Measurements from ENCODE around the gene HPN.

DNA sequence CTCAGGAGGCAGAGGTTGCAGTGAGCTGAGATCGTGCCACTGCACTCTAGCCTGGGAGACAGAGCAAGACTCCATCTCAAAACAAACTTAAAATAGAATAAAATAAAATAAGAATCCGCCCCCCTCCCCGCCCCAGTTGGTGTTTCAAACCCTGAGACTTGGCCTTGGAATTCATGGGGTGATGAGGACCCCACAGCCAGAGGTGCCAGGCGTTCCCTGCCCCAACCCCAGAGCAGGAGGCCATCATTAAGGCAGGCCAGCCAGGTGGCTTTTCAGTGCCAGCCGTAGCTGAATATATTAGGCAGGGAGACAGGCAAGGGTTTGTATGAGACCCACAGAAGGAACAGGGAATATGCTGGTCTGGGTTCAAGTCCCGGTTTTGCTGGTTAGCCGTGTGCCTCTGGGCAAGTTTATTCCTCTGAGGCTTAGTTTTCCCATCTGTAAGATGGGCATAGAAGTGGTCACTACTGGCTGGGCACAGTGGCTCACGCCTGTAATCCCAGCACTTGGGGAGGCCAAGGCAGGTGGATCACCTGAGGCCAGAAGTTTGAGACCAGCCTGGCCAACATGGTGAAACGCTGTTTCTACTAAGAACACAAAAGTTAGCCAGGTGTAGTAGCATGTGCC lies 12.3 kb downstream of the HPN start:
- TF ChIP-seq YY1 (IDR thresholded peaks at IDR 0.05; ENCODE audit: insufficient read depth, insufficient replicate concordance, low read depth, low read length), result no peak
- no peak for TF ChIP-seq SIX1 (CRISPR knock-in tag; IDR thresholded peaks at IDR 0.05; ENCODE audit: borderline replicate concordance)
- TF ChIP-seq, protein P1, sequence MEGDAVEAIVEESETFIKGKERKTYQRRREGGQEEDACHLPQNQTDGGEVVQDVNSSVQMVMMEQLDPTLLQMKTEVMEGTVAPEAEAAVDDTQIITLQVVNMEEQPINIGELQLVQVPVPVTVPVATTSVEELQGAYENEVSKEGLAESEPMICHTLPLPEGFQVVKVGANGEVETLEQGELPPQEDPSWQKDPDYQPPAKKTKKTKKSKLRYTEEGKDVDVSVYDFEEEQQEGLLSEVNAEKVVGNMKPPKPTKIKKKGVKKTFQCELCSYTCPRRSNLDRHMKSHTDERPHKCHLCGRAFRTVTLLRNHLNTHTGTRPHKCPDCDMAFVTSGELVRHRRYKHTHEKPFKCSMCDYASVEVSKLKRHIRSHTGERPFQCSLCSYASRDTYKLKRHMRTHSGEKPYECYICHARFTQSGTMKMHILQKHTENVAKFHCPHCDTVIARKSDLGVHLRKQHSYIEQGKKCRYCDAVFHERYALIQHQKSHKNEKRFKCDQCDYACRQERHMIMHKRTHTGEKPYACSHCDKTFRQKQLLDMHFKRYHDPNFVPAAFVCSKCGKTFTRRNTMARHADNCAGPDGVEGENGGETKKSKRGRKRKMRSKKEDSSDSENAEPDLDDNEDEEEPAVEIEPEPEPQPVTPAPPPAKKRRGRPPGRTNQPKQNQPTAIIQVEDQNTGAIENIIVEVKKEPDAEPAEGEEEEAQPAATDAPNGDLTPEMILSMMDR (CRISPR knock-in tag; IDR thresholded peaks at IDR 0.05), result no peak
- TF ChIP-seq GABPA (IDR thresholded peaks at IDR 0.05; ENCODE audit: low read depth, low read length), result no peak
- no peak for TF ChIP-seq GABPA (CRISPR knock-in tag; IDR thresholded peaks at IDR 0.05; ENCODE audit: low read depth)
- TF ChIP-seq ZNF777 (CRISPR knock-in tag; IDR thresholded peaks at IDR 0.05), result no peak
- TF ChIP-seq POLR2AphosphoS5 (IDR thresholded peaks at IDR 0.05; ENCODE audit: low read depth, low read length), result no peak
- TF ChIP-seq, protein P2, sequence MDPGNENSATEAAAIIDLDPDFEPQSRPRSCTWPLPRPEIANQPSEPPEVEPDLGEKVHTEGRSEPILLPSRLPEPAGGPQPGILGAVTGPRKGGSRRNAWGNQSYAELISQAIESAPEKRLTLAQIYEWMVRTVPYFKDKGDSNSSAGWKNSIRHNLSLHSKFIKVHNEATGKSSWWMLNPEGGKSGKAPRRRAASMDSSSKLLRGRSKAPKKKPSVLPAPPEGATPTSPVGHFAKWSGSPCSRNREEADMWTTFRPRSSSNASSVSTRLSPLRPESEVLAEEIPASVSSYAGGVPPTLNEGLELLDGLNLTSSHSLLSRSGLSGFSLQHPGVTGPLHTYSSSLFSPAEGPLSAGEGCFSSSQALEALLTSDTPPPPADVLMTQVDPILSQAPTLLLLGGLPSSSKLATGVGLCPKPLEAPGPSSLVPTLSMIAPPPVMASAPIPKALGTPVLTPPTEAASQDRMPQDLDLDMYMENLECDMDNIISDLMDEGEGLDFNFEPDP (CRISPR knock-in tag; conservative IDR thresholded peaks at IDR 0.05), result no peak
- no peak for TF ChIP-seq ERF (CRISPR knock-in tag; IDR thresholded peaks at IDR 0.05)
- no peak for TF ChIP-seq SP1 (IDR thresholded peaks at IDR 0.05)
- no peak for TF ChIP-seq SP1 (CRISPR knock-in tag; IDR thresholded peaks at IDR 0.05)
- TF ChIP-seq ZNF672 (CRISPR knock-in tag; IDR thresholded peaks at IDR 0.05), result no peak
- TF ChIP-seq, protein P3, sequence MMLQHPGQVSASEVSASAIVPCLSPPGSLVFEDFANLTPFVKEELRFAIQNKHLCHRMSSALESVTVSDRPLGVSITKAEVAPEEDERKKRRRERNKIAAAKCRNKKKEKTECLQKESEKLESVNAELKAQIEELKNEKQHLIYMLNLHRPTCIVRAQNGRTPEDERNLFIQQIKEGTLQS (CRISPR knock-in tag; IDR thresholded peaks at IDR 0.05), result no peak
- TF ChIP-seq ZKSCAN1 (IDR thresholded peaks at IDR 0.05; ENCODE audit: low read length), result no peak
